Heart right ventricle (tissue), 16 donors: ENCODE results near the gene MAD1L1. TPM values are rescaled to one million over a fixed set of nuclear protein-coding genes. Genes with fewer than 3 reads are reported as not detected.

Experiments
- ATAC-seq, 8 donors: fragments of 200-7000 bp; cut with Tn5 transposase; one replicate each; pipeline ENCODE4 v1.9.1; 2020; ENCODE audit warnings: mild to moderate bottlenecking in 8 of 8, moderate library complexity in 8 of 8, moderate number of reproducible peaks in 1 of 8
- DNase-seq, 2 donors: peaks; one replicate each; pipeline ENCODE4 v3.0.0-alpha.2; 2020
- H3K27ac ChIP-seq, 10 donors: fragments of 200-600 bp; sonication (generic) in 2 of 10; one replicate each; pipeline versions ENCODE4 v1.5.0 to v1.8.0; 2020 to 2022; ENCODE audit warnings: mild to moderate bottlenecking in 3 of 10
- H3K27me3 ChIP-seq, 7 donors: fragments of 200-600 bp; one replicate each; pipeline ENCODE4 v1.8.0; 2021 to 2022; ENCODE audit warnings: mild to moderate bottlenecking in 2 of 7
- H3K36me3 ChIP-seq, 9 donors: fragments of 200-600 bp; sonication (generic) in 1 of 9; one replicate each; pipeline versions ENCODE4 v1.5.0 to v1.8.0; 2020 to 2022; ENCODE audit warnings: mild to moderate bottlenecking in 2 of 9
- H3K4me1 ChIP-seq, 9 donors: fragments of 200-600 bp; sonication (generic) in 1 of 9; one replicate each; pipeline versions ENCODE4 v1.5.0 to v1.8.0; 2020 to 2022; ENCODE audit warnings: mild to moderate bottlenecking in 4 of 9
- H3K4me3 ChIP-seq, 10 donors: fragments of 200-600 bp; sonication (generic) in 2 of 10; one replicate each; pipeline versions ENCODE4 v1.5.0 to v1.8.0; 2020 to 2022; ENCODE audit warnings: mild to moderate bottlenecking in 7 of 10, moderate library complexity in 2 of 10
- H3K9me3 ChIP-seq, 11 donors: fragments of 200-600 bp in 10 of 11; sonication (generic) in 2 of 11; one replicate each; pipeline versions ENCODE4 v1.5.0 to v1.8.0; 2013 to 2022; ENCODE audit warnings: mild to moderate bottlenecking in 2 of 11, control low read depth in 1 of 11, moderate library complexity in 1 of 11
- CTCF ChIP-seq, 9 donors: fragments of 200-600 bp; sonication (generic) in 2 of 9; IDR thresholded peaks; one replicate each; pipeline versions ENCODE4 v1.5.0 to v1.8.0; 2021 to 2022; ENCODE audit warnings: antibody characterized with exemption in 9 of 9, mild to moderate bottlenecking in 5 of 9, moderate library complexity in 1 of 9
- WGBS, 2 donors: extraction: QIAGEN DNeasy Blood & Tissue Kit; methylation state at CpG; one replicate each; pipeline ENCODE4 v1.1.7; 2013; ENCODE audit warnings: inconsistent platforms in 1 of 2; 5-methylcytosine and 5-hydroxymethylcytosine counted together
- intact Hi-C, 10 donors: fragments of 100-400 bp; cut with DNase I; formaldehyde crosslinking; loops; one replicate each; pipeline versions ENCODE4 v1.11.1 to v1.14.2; 2022
- polyA plus RNA-seq, 2 donors: library from polyadenylated mRNA; stranded (reverse); fragments of 200-250 nt; gene quantifications; one replicate each; pipeline ENCODE4 v1.2.3, GENCODE V29; 2013
- total RNA-seq, 10 donors: library from RNA; stranded (reverse); fragmentation: NEBNext Ultra II Directional in 3 of 10; extraction: Animal tissue kit (Norgen Biotek cat#: 25700) in 3 of 10; gene quantifications; one replicate each; pipeline versions ENCODE4 v1.2.1 to v1.2.4, GENCODE V29; 2021 to 2023
- donor health status: Arrhythmogenic right ventricular cardiomyopathy.
- donor health status: ischemic (EF 13 %, LVEDD 7.1; RV severe dilation, severe dysfunction).
- donor health status: healthy with polysubstance abuse.
- donor health status: DM: no; HTN: yes; CAD: no.
- donor health status: DM: no; HTN: no; CAD: no.
- donor health status: ischemic (EF 25% LVEDD 6.9; RV normal size, moderate dysfunction).
- donor health status: ischemic (EF 25% LVEDD 5.7; RV mildly dilated, moderate dysfunction).
- donor health status: healthy.
- donor health status: DM: yes; HTN: yes; CAD: no.
- donor health status: Ischemic cardiomyopathy.
- donor health status: ischemic (EF 35%, LVEDD 5.7; RV mildly dilated, moderate dysfunction).
- donor health status: nonischemic (EF 11% LVEDD 7.7; RV severe dilation, severe dysfunction).
- donor health status: DM: yes; HTN: yes; CAD: no.
- donor health status: PGD.
- donor health status: ischemic (EF 29% LVEDD 5.4; RV normal size, mild dysfunction).
- donor health status: nonischemic (EF 23%, LVEDD 6.1; RV moderate dilation, normal function).

MAD1L1 gene
- total and polyA plus RNA-seq, 12 donors: 13.8 to 46.8 (median 20.2) TPM

GRCh38 chr7:2149672-2150444, 82.9 kb downstream of the MAD1L1 start:
- ATAC-seq (peak in 2 of 8 donors; percentile 24 to 60), DNase-seq (no peak)

GRCh38 chr7:2148814-2149213, 83.9 kb downstream of the MAD1L1 start:
- peaks cover 0 to 19% (median 6%) of the 10 kb centered on the region in 9 donors for H3K4me1 ChIP-seq
- H3K4me3 ChIP-seq: no peak overlapping the region
- H3K27me3 ChIP-seq: no peaks in the 10 kb centered on the region
- DNase-seq (no peak), ATAC-seq (no peak)
- peaks cover 0 to 45% (median 0%) of the 10 kb centered on the region in 9 donors for H3K36me3 ChIP-seq
- WGBS, 2 donors: 96 to 100% methylated on average over 7 of the region's 7 CpGs
- intact Hi-C loops: loop anchor here in 1 of 10 donors (10.0 kb wide), 1 partner anchor 494 kb away; no protein-coding TSS in a partner anchor
- H3K27ac ChIP-seq: no peak overlapping the region
- no peak for TF ChIP-seq CTCF (IDR thresholded peaks at IDR 0.05)
- H3K9me3 ChIP-seq: no peaks in the 10 kb centered on the region

More at GRCh38 chr7:2149672-2150444, 82.9 kb downstream of the MAD1L1 start:
- intact Hi-C loops: loop anchor here in 1 of 10 donors (10.0 kb wide), 1 partner anchor 495 kb away; no protein-coding TSS in a partner anchor
- H3K27ac ChIP-seq: no peak overlapping the region
- no peak for TF ChIP-seq CTCF (IDR thresholded peaks at IDR 0.05)
- H3K9me3 ChIP-seq: no peaks in the 10 kb centered on the region
- H3K36me3 ChIP-seq: peaks cover 0 to 41% (median 0%) of the 10 kb centered on the region in 9 donors
- peaks cover 0 to 19% (median 6%) of the 10 kb centered on the region in 9 donors for H3K4me1 ChIP-seq
- 93 to 94% methylated on average over 29 of the region's 29 CpGs for WGBS, 2 donors
- H3K27me3 ChIP-seq: no peaks in the 10 kb centered on the region
- no peak overlapping the region for H3K4me3 ChIP-seq

- TF ChIP-seq CTCF (IDR thresholded peaks at IDR 0.05): no peak
- H3K4me1 ChIP-seq: peaks cover 0 to 19% (median 6%) of the 10 kb centered on the region in 9 donors
- no peaks in the 10 kb centered on the region for H3K27me3 ChIP-seq
- H3K36me3 ChIP-seq: peaks cover 0 to 50% (median 0%) of the 10 kb centered on the region in 9 donors
- H3K9me3 ChIP-seq: no peaks in the 10 kb centered on the region
- H3K27ac ChIP-seq: no peak overlapping the region
- WGBS, 2 donors: 94 to 95% methylated on average over 11 of the region's 11 CpGs
- intact Hi-C loops: loop anchor here in 1 of 10 donors (10.0 kb wide), 1 partner anchor 493 kb away; no protein-coding TSS in a partner anchor
- no peak overlapping the region for H3K4me3 ChIP-seq
- no peak for ATAC-seq
- DNase-seq: no peak
Observed at GRCh38 chr7:2148189-2148588, 84.6 kb downstream of the MAD1L1 start.

- whole genome bisulfite sequencing, 2 donors: 94 to 97% methylated on average over 35 of the region's 35 CpGs
- Histone ChIP-seq H3K9me3 (no peaks in the 10 kb centered on the region), H3K4me3 (no peak overlapping the region), H3K27ac (no peak overlapping the region), H3K36me3 (peaks cover 0 to 50% (median 0%) of the 10 kb centered on the region in 9 donors), H3K27me3 (no peaks in the 10 kb centered on the region), H3K4me1 (peaks cover 0 to 26% (median 6%) of the 10 kb centered on the region in 9 donors)
- no peak for ATAC-seq
- TF ChIP-seq CTCF (IDR thresholded peaks at IDR 0.05): no peak
- intact Hi-C loops: loop anchor here in 1 of 10 donors (10.0 kb wide), 1 partner anchor 492 kb away; no protein-coding TSS in a partner anchor
- DNase-seq: no peak
Observed at GRCh38 chr7:2146676-2147472, 85.9 kb downstream of the MAD1L1 start.
